Activated CD8-positive, alpha-beta T cell treated with anti-CD3 and anti-CD28 coated beads for 36 hours (primary cell): ENCODE results near the gene MYOCD. TPM values are rescaled to one million over a fixed set of nuclear protein-coding genes. Genes with fewer than 3 reads are reported as not detected.

Source experiments
- ATAC-seq: fragments of 200-7000 bp; cut with Tn5 transposase; one replicate; pipeline ENCODE4 v1.10.0; 2021; ENCODE audit warnings: mild to moderate bottlenecking, moderate library complexity
- CTCF ChIA-PET: fragments of 350-600 bp; sonication (Branson Sonifier 250); formaldehyde crosslinking; loops from one replicate; lab custom pipeline; 2021; ENCODE audit warnings: antibody characterized with exemption; lab: Charles Lee
- POLR2A ChIA-PET: fragments of 350-600 bp; sonication (Branson Sonifier 250); formaldehyde crosslinking; loops from one replicate; lab custom pipeline; 2021; ENCODE audit warnings: antibody characterized with exemption; lab: Charles Lee
- DNase-seq: peaks from one replicate; pipeline ENCODE4 v3.0.0-alpha.2; 2020
- H3K27ac Mint-ChIP-seq: one replicate; pipeline ENCODE4 v1.8.0; 2021; ENCODE audit warnings: mild to moderate bottlenecking, mixed read lengths
- H3K27me3 Mint-ChIP-seq: one replicate; pipeline ENCODE4 v1.8.0; 2021; ENCODE audit warnings: mixed read lengths
- H3K36me3 Mint-ChIP-seq: one replicate; pipeline ENCODE4 v1.8.0; 2021; ENCODE audit warnings: low read depth, mixed read lengths
- H3K4me1 Mint-ChIP-seq: one replicate; pipeline ENCODE4 v1.8.0; 2021; ENCODE audit warnings: low read depth, mixed read lengths
- H3K4me3 Mint-ChIP-seq: one replicate; pipeline ENCODE4 v1.8.0; 2021; ENCODE audit warnings: mild to moderate bottlenecking, moderate library complexity, mixed read lengths
- H3K9me3 Mint-ChIP-seq: one replicate; pipeline ENCODE4 v1.8.0; 2021; ENCODE audit warnings: mixed read lengths
- CTCF ChIP-seq: fragments of 200-600 bp; IDR thresholded peaks from one replicate; pipeline ENCODE4 v1.8.0; 2022; ENCODE audit warnings: antibody characterized with exemption, mild to moderate bottlenecking
- intact Hi-C: fragments of 100-400 bp; cut with micrococcal nuclease; formaldehyde crosslinking; loops from one replicate; pipeline ENCODE4 v1.10.0; 2022
- total RNA-seq, 2 experiments: library from RNA; stranded (reverse); gene quantifications; one replicate each; pipeline ENCODE4 v1.2.3, GENCODE V29; 2021

Gene MYOCD
- total RNA-seq, 2 experiments from 2014 or later, result not detected

- Mint-ChIP-seq H3K27ac (no peak overlapping the region), H3K9me3 (peaks cover 2% of the 10 kb centered on the region), H3K4me1 (no peaks in the 10 kb centered on the region), H3K36me3 (no peaks in the 10 kb centered on the region), H3K27me3 (no peaks in the 10 kb centered on the region), H3K4me3 (no peak overlapping the region)
- intact Hi-C loops, result no loop called here
- DNase-seq, result no peak
- ATAC-seq, result no peak
- CTCF ChIA-PET, result no interaction called here
- no peak for TF ChIP-seq CTCF
- POLR2A ChIA-PET, result no interaction called here
Observed at GRCh38 chr17:12656354-12656753, 9.3 kb upstream of the MYOCD start.

GRCh38 chr17:12659500-12659899, 6.2 kb upstream of the MYOCD start:
- Mint-ChIP-seq H3K4me3 (no peak overlapping the region), H3K36me3 (no peaks in the 10 kb centered on the region), H3K4me1 (no peaks in the 10 kb centered on the region), H3K27me3 (peaks cover 10% of the 10 kb centered on the region), H3K9me3 (peaks cover 2% of the 10 kb centered on the region), H3K27ac (no peak overlapping the region)
- CTCF ChIA-PET, result no interaction called here
- no peak for TF ChIP-seq CTCF
- ATAC-seq, result no peak
- DNase-seq, result no peak
- POLR2A ChIA-PET, result no interaction called here
- intact Hi-C loops, result no loop called here

GRCh38 chr17:12664252-12664651, 1.4 kb upstream of the MYOCD start:
- peaks cover 41% of the 10 kb centered on the region for H3K27me3 Mint-ChIP-seq
- intact Hi-C loops, result no loop called here
- CTCF ChIA-PET, result no interaction called here
- H3K4me1 Mint-ChIP-seq, result peaks cover 2% of the 10 kb centered on the region
- H3K27ac Mint-ChIP-seq, result no peak overlapping the region
- no peak for TF ChIP-seq CTCF
- no peak for DNase-seq
- H3K36me3 Mint-ChIP-seq, result no peaks in the 10 kb centered on the region
- ATAC-seq, result no peak
- no peak overlapping the region for H3K4me3 Mint-ChIP-seq
- POLR2A ChIA-PET, result no interaction called here
- H3K9me3 Mint-ChIP-seq, result no peaks in the 10 kb centered on the region

- no peak for ATAC-seq
- H3K27me3 Mint-ChIP-seq, result peaks cover 41% of the 10 kb centered on the region
- H3K27ac Mint-ChIP-seq, result no peak overlapping the region
- no peak overlapping the region for H3K4me3 Mint-ChIP-seq
- intact Hi-C loops, result no loop called here
- peaks cover 2% of the 10 kb centered on the region for H3K4me1 Mint-ChIP-seq
- H3K36me3 Mint-ChIP-seq, result no peaks in the 10 kb centered on the region
- ChIA-PET POLR2A (no interaction called here), CTCF (no interaction called here)
- no peaks in the 10 kb centered on the region for H3K9me3 Mint-ChIP-seq
- DNase-seq, result no peak
- TF ChIP-seq CTCF, result no peak
Observed at GRCh38 chr17:12664894-12665262, 812 bp upstream of the MYOCD start.

GRCh38 chr17:12666718-12667117, 1.0 kb downstream of the MYOCD start:
- Mint-ChIP-seq H3K4me1 (peaks cover 2% of the 10 kb centered on the region), H3K27ac (no peak overlapping the region), H3K9me3 (no peaks in the 10 kb centered on the region), H3K4me3 (no peak overlapping the region), H3K36me3 (no peaks in the 10 kb centered on the region), H3K27me3 (peaks cover 41% of the 10 kb centered on the region)
- CTCF ChIA-PET, result interaction anchor here (0.8 to 0.9 kb wide), 2 partner anchors 364 to 411 kb away, joined by 3 to 4 read pairs; no protein-coding TSS in a partner anchor
- TF ChIP-seq CTCF, result no peak
- intact Hi-C loops, result no loop called here
- ATAC-seq, result no peak
- POLR2A ChIA-PET, result interaction anchor here (0.5 kb wide), 1 partner anchor 189 kb away, joined by 3 read pairs; no protein-coding TSS in a partner anchor
- DNase-seq, result no peak
